ENCODE results near the gene PTBP1.

Gene PTBP1

DNA sequence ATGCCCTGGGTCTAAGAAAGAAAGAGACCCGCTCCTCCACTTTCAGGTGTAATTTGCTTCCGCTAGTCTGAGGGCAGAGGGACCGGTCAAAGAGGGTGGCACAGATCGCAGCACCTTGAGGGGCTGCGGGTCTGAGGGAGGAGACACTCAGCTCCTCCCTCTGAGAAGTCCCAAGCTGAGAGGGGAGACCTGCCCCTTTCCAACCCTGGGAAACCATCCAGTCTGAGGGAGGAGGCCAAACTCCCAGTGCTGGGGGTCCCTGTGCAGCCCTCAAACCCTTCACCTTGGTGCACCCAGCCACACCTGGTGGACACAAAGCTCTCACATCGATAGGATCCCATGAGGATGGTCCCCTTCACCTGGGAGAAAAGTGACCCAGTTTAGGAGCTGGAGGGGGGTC lies 33.4 kb upstream of the PTBP1 start:
- Histone ChIP-seq H3K36me3 (ENCODE audit: control insufficient read depth in 1 of 2, insufficient read depth in 2 of 2, low read depth in 1 of 2, low read length in 2 of 2) (no peaks in the 10 kb centered on the region), H3K9me3 (ENCODE audit: control insufficient read depth, low read length) (peaks cover 5% of the 10 kb centered on the region), H4K8ac (ENCODE audit: low read length) (no peak overlapping the region), H3K23ac (ENCODE audit: low read length in 2 of 2) (no peak overlapping the region), H3K4me2 (ENCODE audit: low read length, poor library complexity, severe bottlenecking) (no peak overlapping the region), H3K9ac (ENCODE audit: low read length) (no peak overlapping the region), H2AFZ (ENCODE audit: low read depth, low read length) (no peak overlapping the region), H3K4ac (ENCODE audit: low read depth in 1 of 2, low read length in 2 of 2) (no peak overlapping the region), H3K79me1 (replicated peaks; ENCODE audit: low read length, poor library complexity, severe bottlenecking) (no peaks in the 10 kb centered on the region), H3K27ac (ENCODE audit: low read length, poor library complexity, severe bottlenecking) (no peak overlapping the region), H2BK5ac (ENCODE audit: low read depth, low read length, poor library complexity, severe bottlenecking) (no peak overlapping the region), H3K4me1 (ENCODE audit: control insufficient read depth, insufficient read depth, low read depth, low read length) (peaks cover 2% of the 10 kb centered on the region), H2BK15ac (ENCODE audit: low read depth, poor library complexity, severe bottlenecking) (no peak overlapping the region), H2BK12ac (ENCODE audit: low read length in 2 of 2) (no peak overlapping the region), H3K18ac (ENCODE audit: low read depth in 1 of 2, low read length in 2 of 2) (no peak overlapping the region), H3K27me3 (ENCODE audit: control insufficient read depth in 1 of 2, insufficient read depth in 1 of 2, low read length in 2 of 2) (no peaks in the 10 kb centered on the region), H3K14ac (ENCODE audit: low read length in 2 of 2) (no peak overlapping the region), H2BK120ac (ENCODE audit: low read depth, low read length) (no peak overlapping the region), H4K91ac (ENCODE audit: low read length) (no peak overlapping the region), H3K4me3 (ENCODE audit: insufficient read depth in 1 of 2, low read depth in 1 of 2, low read length in 2 of 2) (no peak overlapping the region), H2AK5ac (ENCODE audit: low read length, severe bottlenecking) (no peak overlapping the region)
- no peak for DNase-seq
- WGBS = 98% methylated on average over 6 of the region's 6 CpGs

DNA sequence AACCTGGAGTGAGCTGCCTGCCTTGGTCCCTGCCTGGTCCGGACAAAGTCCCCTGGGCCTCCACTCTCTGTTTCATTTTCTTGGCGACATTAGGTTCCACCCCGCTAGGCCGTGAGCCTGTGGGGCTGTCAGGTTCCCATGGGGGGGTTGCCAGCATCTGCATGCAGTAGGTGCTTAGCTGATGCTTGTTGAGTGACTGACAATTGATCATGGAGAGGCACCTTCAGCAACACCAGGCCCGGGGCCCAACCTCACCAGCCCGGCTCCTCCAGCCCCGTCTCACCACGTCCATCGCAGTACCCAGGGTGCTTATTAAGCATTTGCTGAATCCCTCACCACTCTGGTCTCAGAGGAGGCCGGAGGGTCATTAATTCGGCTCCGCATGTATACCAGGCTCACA lies 33.0 kb upstream of the PTBP1 start:
- 95% methylated on average over 12 of the region's 12 CpGs for WGBS
- Histone ChIP-seq H3K4me2 (ENCODE audit: low read length, poor library complexity, severe bottlenecking) (no peak overlapping the region), H3K36me3 (ENCODE audit: control insufficient read depth in 1 of 2, insufficient read depth in 2 of 2, low read depth in 1 of 2, low read length in 2 of 2) (no peaks in the 10 kb centered on the region)

DNA sequence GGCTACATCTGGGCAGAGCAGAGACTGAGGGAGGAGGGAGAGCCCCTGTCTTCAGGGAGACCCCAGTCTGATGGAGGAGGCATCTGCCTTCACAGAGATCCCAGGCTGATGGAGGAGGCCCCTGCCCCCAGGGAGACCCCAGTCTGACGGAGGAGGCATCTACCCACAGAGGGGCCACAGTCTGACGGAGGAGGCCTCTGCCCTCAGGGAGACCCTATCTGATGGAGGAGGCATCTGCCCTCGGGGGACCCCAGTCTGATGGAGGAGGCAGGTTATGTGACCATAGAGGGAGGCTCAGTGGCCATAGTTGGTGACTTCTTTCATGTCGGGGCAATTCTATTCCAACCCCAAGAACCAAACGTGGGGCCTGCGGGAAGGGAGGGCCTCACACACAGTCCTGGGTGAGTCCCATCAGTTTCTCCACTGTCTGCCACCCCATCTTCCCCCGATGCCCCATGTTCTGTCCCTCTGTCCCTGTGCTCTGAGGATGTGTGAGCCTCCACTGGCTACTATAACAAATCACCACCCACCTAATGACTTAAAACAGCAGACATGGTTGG lies 32.0 kb upstream of the PTBP1 start:
- no peaks in the 10 kb centered on the region for H3K79me1 ChIP-seq (replicated peaks; ENCODE audit: low read length, poor library complexity, severe bottlenecking)
- DNase-seq = no peak

More for the DNA sequence above, 33.0 kb upstream of the PTBP1 start:
- no peak for DNase-seq
- no peaks in the 10 kb centered on the region for H3K27me3 ChIP-seq (ENCODE audit: control insufficient read depth in 1 of 2, insufficient read depth in 1 of 2, low read length in 2 of 2)
- H3K23ac ChIP-seq (ENCODE audit: low read length in 2 of 2) = no peak overlapping the region
- H3K9me3 ChIP-seq (ENCODE audit: control insufficient read depth, low read length) = peaks cover 5% of the 10 kb centered on the region
- no peak overlapping the region for H3K9ac ChIP-seq (ENCODE audit: low read length)
- no peak overlapping the region for H3K18ac ChIP-seq (ENCODE audit: low read depth in 1 of 2, low read length in 2 of 2)
- peaks cover 5% of the 10 kb centered on the region for H3K4me1 ChIP-seq (ENCODE audit: control insufficient read depth, insufficient read depth, low read depth, low read length)
- H3K27ac ChIP-seq (ENCODE audit: low read length, poor library complexity, severe bottlenecking) = no peak overlapping the region
- no peak overlapping the region for H4K91ac ChIP-seq (ENCODE audit: low read length)
- no peak overlapping the region for H3K14ac ChIP-seq (ENCODE audit: low read length in 2 of 2)
- H2AFZ ChIP-seq (ENCODE audit: low read depth, low read length) = no peak overlapping the region
- H3K4me3 ChIP-seq (ENCODE audit: insufficient read depth in 1 of 2, low read depth in 1 of 2, low read length in 2 of 2) = no peak overlapping the region
- no peak overlapping the region for H2AK5ac ChIP-seq (ENCODE audit: low read length, severe bottlenecking)
- H4K8ac ChIP-seq (ENCODE audit: low read length) = no peak overlapping the region
- H2BK12ac ChIP-seq (ENCODE audit: low read length in 2 of 2) = no peak overlapping the region
- H2BK5ac ChIP-seq (ENCODE audit: low read depth, low read length, poor library complexity, severe bottlenecking) = no peak overlapping the region
- H3K4ac ChIP-seq (ENCODE audit: low read depth in 1 of 2, low read length in 2 of 2) = no peak overlapping the region
- H2BK120ac ChIP-seq (ENCODE audit: low read depth, low read length) = no peak overlapping the region
- no peaks in the 10 kb centered on the region for H3K79me1 ChIP-seq (replicated peaks; ENCODE audit: low read length, poor library complexity, severe bottlenecking)
- H2BK15ac ChIP-seq (ENCODE audit: low read depth, poor library complexity, severe bottlenecking) = no peak overlapping the region

DNA sequence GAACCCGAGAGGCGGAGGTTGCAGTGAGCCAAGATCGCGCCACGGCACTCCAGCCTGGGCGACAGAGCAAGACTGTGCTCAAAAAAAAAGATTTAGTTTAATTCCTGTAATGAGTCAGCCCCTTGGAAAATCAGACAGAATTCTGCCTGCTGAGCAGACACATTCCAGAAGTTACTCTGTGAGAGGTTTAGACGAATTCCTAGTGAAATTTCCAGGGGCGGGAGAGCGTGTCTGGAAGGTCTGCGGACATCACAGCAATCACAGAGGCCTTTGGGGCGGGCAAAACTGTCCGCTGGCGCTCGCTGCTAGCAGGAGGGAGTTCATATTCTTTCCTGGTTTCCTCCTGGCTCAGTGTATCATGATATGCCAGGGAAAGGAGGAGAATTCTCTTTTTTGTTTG lies 28.8 kb upstream of the PTBP1 start:
- H3K4ac ChIP-seq (ENCODE audit: low read depth in 1 of 2, low read length in 2 of 2) = no peak overlapping the region
- peak overlapping the region; percentile 92 for H3K27ac ChIP-seq (ENCODE audit: low read length, poor library complexity, severe bottlenecking)
- H4K91ac ChIP-seq (ENCODE audit: low read length) = no peak overlapping the region
- no peak overlapping the region for H3K14ac ChIP-seq (ENCODE audit: low read length in 2 of 2)
- H2AFZ ChIP-seq (ENCODE audit: low read depth, low read length) = no peak overlapping the region
- H3K9me3 ChIP-seq (ENCODE audit: control insufficient read depth, low read length) = no peaks in the 10 kb centered on the region
- H3K4me3 ChIP-seq (ENCODE audit: insufficient read depth in 1 of 2, low read depth in 1 of 2, low read length in 2 of 2) = no peak overlapping the region
- H2BK12ac ChIP-seq (ENCODE audit: low read length in 2 of 2) = no peak overlapping the region
- H2BK120ac ChIP-seq (ENCODE audit: low read depth, low read length) = no peak overlapping the region
- no peaks in the 10 kb centered on the region for H3K79me1 ChIP-seq (replicated peaks; ENCODE audit: low read length, poor library complexity, severe bottlenecking)
- no peaks in the 10 kb centered on the region for H3K36me3 ChIP-seq (ENCODE audit: control insufficient read depth in 1 of 2, insufficient read depth in 2 of 2, low read depth in 1 of 2, low read length in 2 of 2)
- no peaks in the 10 kb centered on the region for H3K27me3 ChIP-seq (ENCODE audit: control insufficient read depth in 1 of 2, insufficient read depth in 1 of 2, low read length in 2 of 2)
- peak; percentile 94 for DNase-seq
- no peak overlapping the region for H3K23ac ChIP-seq (ENCODE audit: low read length in 2 of 2)
- H2BK5ac ChIP-seq (ENCODE audit: low read depth, low read length, poor library complexity, severe bottlenecking) = peak overlapping the region; percentile 51
- peak overlapping the region; percentile 18 to 30 for H3K18ac ChIP-seq (ENCODE audit: low read depth in 1 of 2, low read length in 2 of 2)
- H3K4me2 ChIP-seq (ENCODE audit: low read length, poor library complexity, severe bottlenecking) = peak overlapping the region; percentile 33
- no peak overlapping the region for H2BK15ac ChIP-seq (ENCODE audit: low read depth, poor library complexity, severe bottlenecking)
- WGBS = 25% methylated on average over 14 of the region's 14 CpGs
- H3K4me1 ChIP-seq (ENCODE audit: control insufficient read depth, insufficient read depth, low read depth, low read length) = peaks cover 11% of the 10 kb centered on the region
- H3K9ac ChIP-seq (ENCODE audit: low read length) = peak overlapping the region; percentile 31
- H4K8ac ChIP-seq (ENCODE audit: low read length) = peak overlapping the region; percentile 41
- no peak overlapping the region for H2AK5ac ChIP-seq (ENCODE audit: low read length, severe bottlenecking)

More for the DNA sequence above, 32.0 kb upstream of the PTBP1 start:
- no peak overlapping the region for H2BK120ac ChIP-seq (ENCODE audit: low read depth, low read length)
- H3K4ac ChIP-seq (ENCODE audit: low read depth in 1 of 2, low read length in 2 of 2) = no peak overlapping the region
- no peak overlapping the region for H3K4me2 ChIP-seq (ENCODE audit: low read length, poor library complexity, severe bottlenecking)
- no peak overlapping the region for H3K27ac ChIP-seq (ENCODE audit: low read length, poor library complexity, severe bottlenecking)
- no peak overlapping the region for H3K9ac ChIP-seq (ENCODE audit: low read length)
- H3K18ac ChIP-seq (ENCODE audit: low read depth in 1 of 2, low read length in 2 of 2) = no peak overlapping the region
- no peak overlapping the region for H2BK15ac ChIP-seq (ENCODE audit: low read depth, poor library complexity, severe bottlenecking)
- H2AK5ac ChIP-seq (ENCODE audit: low read length, severe bottlenecking) = no peak overlapping the region
- no peak overlapping the region for H3K23ac ChIP-seq (ENCODE audit: low read length in 2 of 2)
- no peaks in the 10 kb centered on the region for H3K36me3 ChIP-seq (ENCODE audit: control insufficient read depth in 1 of 2, insufficient read depth in 2 of 2, low read depth in 1 of 2, low read length in 2 of 2)
- H2BK5ac ChIP-seq (ENCODE audit: low read depth, low read length, poor library complexity, severe bottlenecking) = no peak overlapping the region
- H2BK12ac ChIP-seq (ENCODE audit: low read length in 2 of 2) = no peak overlapping the region
- H3K4me1 ChIP-seq (ENCODE audit: control insufficient read depth, insufficient read depth, low read depth, low read length) = peaks cover 5% of the 10 kb centered on the region
- no peak overlapping the region for H4K8ac ChIP-seq (ENCODE audit: low read length)
- H3K4me3 ChIP-seq (ENCODE audit: insufficient read depth in 1 of 2, low read depth in 1 of 2, low read length in 2 of 2) = no peak overlapping the region
- no peak overlapping the region for H2AFZ ChIP-seq (ENCODE audit: low read depth, low read length)
- 79% methylated on average over 7 of the region's 7 CpGs for WGBS
- H3K14ac ChIP-seq (ENCODE audit: low read length in 2 of 2) = no peak overlapping the region
- no peak overlapping the region for H4K91ac ChIP-seq (ENCODE audit: low read length)
- no peaks in the 10 kb centered on the region for H3K27me3 ChIP-seq (ENCODE audit: control insufficient read depth in 1 of 2, insufficient read depth in 1 of 2, low read length in 2 of 2)
- H3K9me3 ChIP-seq (ENCODE audit: control insufficient read depth, low read length) = peaks cover 5% of the 10 kb centered on the region

All from mesenchymal stem cell (in vitro differentiated cells and primary cell).